ENCODE measurements around the gene CDCA5.

Gene CDCA5

DNA sequence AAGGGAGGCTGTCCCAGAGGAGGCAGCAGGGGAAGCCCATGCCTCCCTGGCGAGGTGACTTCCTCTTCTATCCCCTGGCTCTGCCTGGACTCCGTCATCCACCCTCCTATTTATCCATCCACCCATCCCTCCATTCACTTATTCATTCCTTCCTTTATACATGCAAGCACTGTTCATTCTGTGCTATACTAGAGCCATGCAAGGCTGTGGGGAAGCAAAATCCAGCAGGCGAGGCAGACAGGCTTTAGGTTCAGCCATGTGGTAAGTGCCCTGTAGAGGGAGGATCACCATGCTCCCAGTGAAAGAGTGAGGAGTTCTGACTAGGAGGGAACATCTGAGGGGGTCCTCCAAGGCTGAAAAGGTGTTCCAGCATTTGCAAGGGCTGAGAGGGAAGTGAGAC lies 24.3 kb downstream of the CDCA5 start:
- DNase-seq (ENCODE audit: low read depth): no peak
- no peak overlapping the region for H3K4me3 ChIP-seq (ENCODE audit: low read length)
- TF ChIP-seq, protein P1, sequence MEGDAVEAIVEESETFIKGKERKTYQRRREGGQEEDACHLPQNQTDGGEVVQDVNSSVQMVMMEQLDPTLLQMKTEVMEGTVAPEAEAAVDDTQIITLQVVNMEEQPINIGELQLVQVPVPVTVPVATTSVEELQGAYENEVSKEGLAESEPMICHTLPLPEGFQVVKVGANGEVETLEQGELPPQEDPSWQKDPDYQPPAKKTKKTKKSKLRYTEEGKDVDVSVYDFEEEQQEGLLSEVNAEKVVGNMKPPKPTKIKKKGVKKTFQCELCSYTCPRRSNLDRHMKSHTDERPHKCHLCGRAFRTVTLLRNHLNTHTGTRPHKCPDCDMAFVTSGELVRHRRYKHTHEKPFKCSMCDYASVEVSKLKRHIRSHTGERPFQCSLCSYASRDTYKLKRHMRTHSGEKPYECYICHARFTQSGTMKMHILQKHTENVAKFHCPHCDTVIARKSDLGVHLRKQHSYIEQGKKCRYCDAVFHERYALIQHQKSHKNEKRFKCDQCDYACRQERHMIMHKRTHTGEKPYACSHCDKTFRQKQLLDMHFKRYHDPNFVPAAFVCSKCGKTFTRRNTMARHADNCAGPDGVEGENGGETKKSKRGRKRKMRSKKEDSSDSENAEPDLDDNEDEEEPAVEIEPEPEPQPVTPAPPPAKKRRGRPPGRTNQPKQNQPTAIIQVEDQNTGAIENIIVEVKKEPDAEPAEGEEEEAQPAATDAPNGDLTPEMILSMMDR (conservative IDR thresholded peaks at IDR 0.05; ENCODE audit: low read depth, low read length): no peak

GRCh38 chr11:65058419-65059054 lies 25.3 kb downstream of the CDCA5 start, which contains the start of gene NAALADL1:
Gene NAALADL1 (minus strand): TSS chr11:65058553. CDS start chr11:65058521, 32 bp downstream.
- TF ChIP-seq, protein P1 (conservative IDR thresholded peaks at IDR 0.05; ENCODE audit: low read depth, low read length): no peak

GRCh38 chr11:65058012-65058411 lies 25.8 kb downstream of the CDCA5 start:
- TF ChIP-seq, protein P1 (conservative IDR thresholded peaks at IDR 0.05; ENCODE audit: low read depth, low read length): no peak
- no peak overlapping the region for H3K4me3 ChIP-seq (ENCODE audit: low read length)
- DNase-seq (ENCODE audit: low read depth): no peak

More at GRCh38 chr11:65058419-65059054, 25.3 kb downstream of the CDCA5 start, which contains the start of gene NAALADL1:
- DNase-seq (ENCODE audit: low read depth): no peak
- H3K4me3 ChIP-seq (ENCODE audit: low read length): no peak within 1 kb of the TSS

GRCh38 chr11:65057526-65057925 lies 26.3 kb downstream of the CDCA5 start:
- H3K4me3 ChIP-seq (ENCODE audit: low read length): no peak overlapping the region
- TF ChIP-seq, protein P1 (conservative IDR thresholded peaks at IDR 0.05; ENCODE audit: low read depth, low read length): no peak
- DNase-seq (ENCODE audit: low read depth): no peak

- no peak for DNase-seq (ENCODE audit: low read depth)
- TF ChIP-seq, protein P1 (conservative IDR thresholded peaks at IDR 0.05; ENCODE audit: low read depth, low read length): no peak
- no peak overlapping the region for H3K4me3 ChIP-seq (ENCODE audit: low read length)
Observed at GRCh38 chr11:65056999-65057398, 26.8 kb downstream of the CDCA5 start.

DNA sequence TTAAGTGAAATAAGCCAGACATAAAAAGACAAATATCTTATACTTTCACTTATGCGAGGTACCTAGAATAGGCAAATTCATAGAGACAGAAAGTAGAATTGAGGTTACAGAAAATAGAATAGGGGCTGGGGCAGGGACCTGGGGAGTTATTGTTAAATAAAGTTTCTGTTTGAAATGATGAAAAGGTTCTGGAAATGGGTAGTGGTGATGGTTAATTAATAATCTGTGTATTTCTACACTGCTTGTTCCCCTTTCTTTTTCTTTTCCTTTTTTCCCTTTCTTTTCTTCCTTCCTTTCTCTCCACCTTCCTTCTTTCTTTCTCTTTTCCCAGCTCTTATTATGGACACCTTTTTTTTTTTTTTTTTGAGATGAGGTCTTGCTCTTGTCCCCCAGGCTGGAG lies 28.3 kb downstream of the CDCA5 start:
- no peak overlapping the region for H3K4me3 ChIP-seq (ENCODE audit: low read length)
- TF ChIP-seq, protein P1 (conservative IDR thresholded peaks at IDR 0.05; ENCODE audit: low read depth, low read length): no peak
- DNase-seq (ENCODE audit: low read depth): no peak

DNA sequence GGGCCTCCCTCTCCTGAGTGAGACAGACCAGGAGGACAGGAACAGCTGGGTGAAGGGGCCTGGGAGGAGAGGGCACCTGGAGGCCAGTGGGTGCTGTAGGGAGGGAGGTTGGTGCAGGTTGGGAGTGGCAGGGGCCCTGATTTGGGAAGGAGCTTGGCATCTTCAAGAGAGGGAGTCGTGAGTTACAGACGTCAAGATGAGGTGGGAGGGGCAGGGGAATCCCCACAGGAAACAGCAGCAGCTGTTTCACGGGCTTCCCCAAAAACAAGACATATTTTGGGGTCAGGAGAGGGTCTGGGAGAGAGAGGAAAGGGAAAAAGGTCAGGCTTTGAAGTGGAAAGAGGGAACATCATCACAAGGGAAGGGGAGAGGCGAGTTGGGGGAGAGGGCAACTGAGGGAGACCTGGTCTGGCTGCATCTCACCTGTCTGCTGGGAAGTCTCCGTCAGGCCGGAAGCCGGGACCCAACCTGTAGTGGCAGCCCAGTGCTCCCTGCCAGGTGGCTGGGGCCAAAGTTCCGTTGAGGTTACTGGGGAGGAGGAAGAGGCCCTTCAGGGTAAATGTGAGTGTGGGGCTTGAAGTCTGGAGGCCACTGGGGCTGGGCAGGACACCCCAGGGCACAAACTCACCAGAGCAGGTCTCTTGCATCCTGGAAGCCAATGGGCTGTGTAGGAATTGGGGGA lies 29.9 kb downstream of the CDCA5 start:
- no peak for DNase-seq (ENCODE audit: low read depth)
- no peak overlapping the region for H3K4me3 ChIP-seq (ENCODE audit: low read length)
- TF ChIP-seq, protein P1 (conservative IDR thresholded peaks at IDR 0.05; ENCODE audit: low read depth, low read length): no peak
